HG03460 (cell line): ENCODE data around the gene XAB2.
"Not testable (repeated sequence)": the region's sequence is repeated elsewhere in the genome, so short reads cannot be mapped to it uniquely, and the experiment has no call there.

Source experiments
- ATAC-seq: cut with Tn5 transposase; IDR thresholded peaks from one replicate; pipeline ENCODE4 v1.9.1; 2021; ENCODE audit not compliant: unreplicated experiment

The XAB2 gene

DNA sequence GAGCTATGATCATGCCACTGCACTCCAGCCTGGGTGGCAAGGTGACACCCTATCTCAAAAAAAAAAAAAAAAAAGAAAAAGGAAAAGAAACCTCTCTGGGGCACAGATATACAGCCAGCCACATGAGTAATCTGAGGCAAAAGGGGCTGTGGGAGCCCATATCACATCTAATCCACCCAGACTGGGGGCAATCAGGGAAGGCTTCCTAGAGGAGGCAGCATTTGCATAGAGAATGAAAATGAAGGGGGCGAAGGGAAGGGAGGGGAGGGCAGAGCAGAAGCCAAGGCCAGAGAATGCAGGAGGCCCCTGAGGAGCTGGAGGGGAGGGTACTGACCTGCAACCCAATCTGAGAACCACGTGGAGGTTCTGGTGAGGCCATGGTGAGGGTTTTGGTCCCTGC is 20.8 kb upstream of the XAB2 start:
- ATAC-seq, result no peak

DNA sequence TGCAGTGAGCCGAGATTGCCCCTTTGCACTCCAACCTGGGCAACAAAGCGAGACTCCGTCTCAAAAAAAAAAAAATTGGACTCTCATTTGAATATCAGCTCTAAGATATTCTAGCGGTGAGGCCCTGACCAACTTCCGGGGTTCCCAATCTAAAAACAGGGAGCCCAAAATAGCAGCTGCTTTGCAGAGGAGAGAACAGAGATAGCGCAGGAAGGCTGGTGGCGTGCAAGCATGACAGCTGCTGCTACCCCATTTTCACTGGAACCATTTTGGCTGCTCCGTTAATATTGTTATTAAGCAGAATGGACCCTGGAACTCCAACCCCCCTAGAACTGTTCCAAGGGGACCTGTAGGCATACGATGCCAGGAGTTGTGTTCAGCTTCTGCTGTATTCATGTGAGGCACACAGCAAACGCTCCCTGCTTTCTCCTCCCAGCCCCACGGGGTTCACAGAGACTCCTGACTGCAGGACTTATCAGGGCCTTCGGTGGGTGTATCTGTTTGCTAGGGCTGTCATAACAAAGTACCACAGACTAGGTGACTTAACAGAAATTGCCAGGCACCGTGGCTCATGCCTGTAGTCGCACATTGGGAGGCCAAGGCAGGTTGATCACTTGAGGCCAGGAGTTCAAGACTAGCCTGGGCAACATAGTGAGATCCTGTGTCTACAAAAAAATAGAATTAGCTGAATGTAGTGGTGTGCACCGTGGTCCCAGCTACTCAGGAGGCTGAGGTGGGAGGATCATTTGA is 19.1 kb upstream of the XAB2 start:
- ATAC-seq, result no peak

DNA sequence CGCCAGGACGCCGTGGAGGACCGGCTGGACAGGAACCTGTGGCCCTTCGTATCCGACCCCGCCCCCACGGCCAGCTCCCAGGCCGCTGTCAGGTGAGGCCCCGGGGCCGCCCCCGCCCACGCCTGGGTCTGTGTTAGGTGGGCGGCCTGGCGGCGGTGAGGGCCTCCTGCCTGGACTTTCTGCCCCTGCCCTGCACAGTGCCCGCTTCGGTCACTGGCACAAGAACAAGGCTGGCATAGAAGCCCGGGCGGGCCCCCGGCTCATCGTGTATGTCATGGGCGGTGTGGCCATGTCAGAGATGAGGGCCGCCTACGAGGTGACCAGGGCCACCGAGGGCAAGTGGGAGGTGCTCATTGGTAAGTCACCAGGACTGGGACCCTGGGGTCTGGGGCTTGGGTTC is 17.8 kb upstream of the XAB2 start:
- no peak for ATAC-seq

DNA sequence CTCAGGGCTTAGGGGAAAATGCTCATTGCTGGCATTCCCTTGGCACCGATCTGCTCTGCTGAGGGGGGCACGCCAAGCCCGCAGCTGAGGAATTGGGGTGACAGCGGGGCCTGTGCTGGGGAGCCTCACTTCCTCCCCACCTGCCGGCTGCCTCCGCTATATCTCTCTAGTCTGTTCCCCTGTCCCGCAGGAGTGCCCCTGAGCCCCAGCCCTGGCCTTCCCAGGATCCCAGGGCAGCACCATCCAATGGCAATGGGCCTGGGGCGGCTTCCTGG is 17.0 kb upstream of the XAB2 start:
- ATAC-seq, result no peak

DNA sequence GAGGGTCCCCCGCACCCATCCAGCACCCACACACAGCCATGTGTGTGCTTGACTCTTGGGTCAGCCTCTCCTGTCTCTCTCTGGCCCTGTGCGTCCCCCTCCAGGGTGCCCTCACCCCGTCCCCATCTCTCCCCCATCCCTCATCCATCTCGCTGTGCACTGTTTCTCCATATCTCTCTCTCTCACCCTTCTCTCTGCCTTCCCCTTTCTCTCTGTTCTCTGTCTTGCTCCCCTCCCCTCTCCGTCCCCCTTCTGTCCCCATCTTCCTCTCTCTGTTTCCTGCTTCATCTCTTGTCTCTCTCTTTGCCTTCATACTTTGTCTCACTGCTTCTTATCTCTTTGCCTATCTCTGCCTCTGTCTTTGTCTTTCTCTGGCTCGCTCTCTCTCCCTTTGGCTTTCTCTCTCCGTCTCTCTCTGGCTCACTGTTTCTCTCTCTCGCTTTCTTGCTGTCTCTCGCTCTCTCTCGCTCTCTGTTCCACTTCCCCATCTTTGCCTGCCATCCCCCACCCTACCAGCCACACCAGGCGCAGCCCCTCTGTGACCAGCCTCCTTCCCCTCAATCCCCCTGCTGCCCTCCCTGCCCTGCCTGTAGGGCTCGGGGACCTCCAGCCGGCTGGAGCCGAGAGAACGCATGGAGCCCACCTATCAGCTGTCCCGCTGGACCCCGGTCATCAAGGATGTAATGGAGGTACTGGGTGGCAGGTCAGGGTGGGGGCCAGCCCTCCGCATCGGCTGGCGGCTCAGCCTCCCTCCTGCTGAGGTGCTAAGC is 16.5 kb upstream of the XAB2 start:
- no peak for ATAC-seq

DNA sequence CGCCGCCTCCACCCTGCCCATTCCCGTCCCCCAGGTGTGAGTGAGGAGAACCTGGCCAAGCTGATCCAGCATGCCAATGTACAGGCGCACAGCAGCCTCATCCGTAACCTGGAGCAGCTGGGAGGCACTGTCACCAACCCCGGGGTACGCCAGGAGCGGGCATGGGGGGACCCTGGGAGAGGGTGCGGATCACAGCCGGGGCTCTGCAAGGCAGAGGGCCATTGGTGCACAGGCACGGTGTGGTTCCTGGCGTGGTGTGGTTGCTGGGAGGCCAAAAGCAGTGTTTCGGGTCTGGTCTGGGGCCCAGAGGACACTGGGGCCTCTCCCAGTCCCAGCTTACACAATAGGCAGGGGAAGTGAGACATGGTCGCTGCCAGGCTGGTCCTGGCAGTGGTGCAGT is 15.8 kb upstream of the XAB2 start:
- no peak for ATAC-seq

DNA sequence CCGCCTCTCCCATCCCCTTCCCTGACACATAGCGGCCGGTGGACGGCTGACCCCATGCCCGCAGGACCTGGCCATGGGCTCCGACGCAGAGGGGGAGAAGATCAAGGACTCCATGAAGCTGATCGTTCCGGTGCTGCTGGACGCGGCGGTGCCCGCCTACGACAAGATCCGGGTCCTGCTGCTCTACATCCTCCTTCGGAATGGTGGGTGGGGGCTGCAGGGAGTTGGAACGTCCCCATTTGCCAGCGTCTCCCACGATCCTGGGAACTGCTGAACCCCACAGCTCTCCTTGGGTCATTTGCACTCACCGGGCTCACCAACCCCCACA is 15.2 kb upstream of the XAB2 start:
- no peak for ATAC-seq

DNA sequence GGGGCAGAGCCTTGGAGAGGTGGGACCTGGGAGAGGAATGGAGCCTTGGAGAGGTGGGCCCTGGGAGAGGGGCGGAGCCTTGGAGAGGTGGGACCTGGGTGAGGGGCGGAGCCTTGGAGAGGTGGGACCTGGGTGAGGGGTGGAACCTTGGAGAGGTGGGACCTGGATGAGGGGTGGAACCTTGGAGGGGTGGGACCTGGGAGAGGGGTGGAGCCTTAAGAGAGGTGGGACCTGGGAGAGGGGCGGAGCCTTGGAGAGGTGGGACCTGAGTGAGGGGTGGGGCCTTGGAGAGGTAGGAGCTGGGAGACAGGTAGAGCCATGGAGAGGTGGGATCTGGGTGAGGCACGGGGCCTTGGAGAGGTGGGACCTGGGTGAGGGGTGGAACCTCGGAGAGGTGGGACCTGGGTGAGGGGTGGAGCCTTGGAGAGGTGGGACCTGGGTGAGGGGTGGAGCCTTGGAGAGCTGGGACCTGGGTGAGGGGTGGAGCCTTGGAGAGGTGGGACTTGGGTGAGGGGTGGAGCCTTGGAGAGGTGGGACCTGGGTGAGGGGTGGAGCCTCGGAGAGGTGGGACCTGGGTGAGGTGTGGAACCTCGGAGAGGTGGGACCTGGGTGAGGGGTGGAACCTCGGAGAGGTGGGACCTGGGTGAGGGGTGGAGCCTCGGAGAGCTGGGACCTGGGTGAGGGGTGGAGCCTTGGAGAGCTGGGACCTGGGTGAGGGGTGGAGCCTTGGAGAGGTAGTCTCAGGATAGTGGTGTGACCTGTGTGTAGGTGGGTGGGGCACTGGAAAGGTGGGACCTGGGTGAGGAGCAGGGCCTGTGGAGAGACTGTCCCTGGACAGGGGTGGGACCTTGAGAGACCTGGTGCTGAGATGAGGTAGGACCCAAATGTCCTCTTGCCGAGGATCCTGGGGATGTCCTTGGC is 14.5 kb upstream of the XAB2 start:
- ATAC-seq, result not testable (repeated sequence)

DNA sequence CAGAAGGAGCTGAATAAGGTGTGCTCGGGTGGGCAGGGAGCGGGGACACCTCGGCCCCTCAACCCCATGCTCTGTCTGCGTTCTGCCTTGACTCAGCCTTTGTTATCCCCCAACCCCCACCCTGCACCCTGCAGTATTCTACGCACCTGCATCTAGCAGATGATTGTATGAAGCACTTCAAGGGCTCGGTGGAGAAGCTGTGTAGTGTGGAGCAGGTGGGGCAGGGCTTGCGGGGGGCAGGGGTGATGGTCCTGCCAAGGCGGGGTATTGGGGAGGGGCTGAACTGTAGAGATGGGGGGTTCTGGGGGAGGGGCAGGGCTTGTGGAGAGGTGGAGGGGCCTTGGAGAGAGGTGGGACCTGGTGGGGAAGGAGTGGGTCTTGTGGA is 13.7 kb upstream of the XAB2 start:
- ATAC-seq, result no peak

DNA sequence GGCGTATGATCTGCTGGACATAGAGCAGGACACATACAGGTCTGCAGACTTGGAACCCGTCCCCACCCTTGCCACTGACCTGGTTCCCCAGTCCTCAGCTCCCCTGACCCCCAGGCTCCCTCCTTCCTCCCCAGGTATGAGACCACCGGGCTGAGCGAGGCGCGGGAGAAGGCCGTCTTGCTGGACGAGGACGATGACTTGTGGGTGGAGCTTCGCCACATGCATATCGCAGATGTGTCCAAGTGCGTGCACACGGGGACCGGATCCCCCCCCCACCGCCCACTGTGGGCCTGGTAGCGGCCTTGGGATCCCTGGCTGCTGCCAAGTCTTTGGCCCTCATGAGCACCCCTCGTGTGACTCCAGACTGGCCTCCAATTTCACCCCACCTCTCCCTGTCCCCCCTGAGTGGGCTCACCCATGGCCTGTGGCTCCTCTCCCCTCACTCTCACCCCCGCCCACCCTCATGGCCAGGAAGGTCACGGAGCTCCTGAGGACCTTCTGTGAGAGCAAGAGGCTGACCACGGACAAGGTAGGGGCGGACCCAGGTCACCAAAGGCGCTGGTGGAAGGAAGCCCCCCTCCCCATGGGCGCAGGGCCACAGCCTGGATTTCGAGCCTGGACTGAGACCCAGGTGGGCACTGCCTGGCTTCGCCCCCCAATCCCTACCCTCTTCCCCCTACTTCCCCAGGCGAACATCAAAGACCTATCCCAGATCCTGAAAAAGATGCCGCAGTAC is 13.1 kb upstream of the XAB2 start:
- ATAC-seq, result no peak

DNA sequence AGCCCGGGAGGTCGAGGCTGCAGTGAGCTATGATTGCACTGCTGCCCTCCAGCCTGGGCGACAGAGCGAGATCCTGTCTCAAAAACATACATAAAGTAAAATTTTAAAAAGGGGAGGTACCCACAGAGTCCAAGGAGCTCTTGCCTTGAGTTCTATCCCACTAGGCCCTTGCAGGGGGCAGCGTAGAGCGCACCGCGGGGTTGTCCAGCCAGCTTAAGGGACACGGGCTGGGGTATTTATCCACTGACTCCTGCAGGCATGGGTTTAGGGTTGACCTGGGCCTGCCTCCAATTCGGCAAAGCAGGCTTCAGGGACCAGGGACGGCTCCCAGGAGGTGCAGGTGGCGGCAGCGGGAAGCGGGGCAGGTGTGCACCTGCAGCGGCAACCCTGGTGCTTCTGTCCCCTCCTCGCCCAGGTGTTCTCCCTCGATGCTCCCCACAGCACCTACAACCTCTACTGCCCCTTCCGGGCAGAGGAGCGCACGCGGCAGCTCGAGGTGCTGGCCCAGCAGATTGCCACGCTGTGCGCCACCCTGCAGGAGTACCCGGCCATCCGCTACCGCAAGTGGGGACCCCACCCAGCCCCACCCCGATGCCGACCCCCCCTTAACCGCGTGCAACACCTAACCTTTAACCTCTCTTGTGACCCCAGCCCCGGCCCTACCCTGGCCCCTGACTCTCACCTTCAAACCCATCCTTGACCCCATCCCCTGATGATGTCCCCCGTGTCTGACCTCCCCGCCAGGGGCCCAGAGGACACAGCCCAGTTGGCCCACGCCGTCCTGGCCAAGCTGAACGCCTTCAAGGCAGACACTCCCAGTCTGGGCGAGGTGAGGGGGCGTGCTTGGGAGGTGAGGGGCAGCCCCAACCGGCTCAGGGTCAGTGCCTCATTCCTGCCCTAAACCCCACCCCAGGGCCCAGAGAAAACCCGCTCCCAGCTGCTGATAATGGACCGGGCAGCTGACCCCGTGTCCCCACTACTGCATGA is 12.2 kb upstream of the XAB2 start:
- no peak for ATAC-seq

DNA sequence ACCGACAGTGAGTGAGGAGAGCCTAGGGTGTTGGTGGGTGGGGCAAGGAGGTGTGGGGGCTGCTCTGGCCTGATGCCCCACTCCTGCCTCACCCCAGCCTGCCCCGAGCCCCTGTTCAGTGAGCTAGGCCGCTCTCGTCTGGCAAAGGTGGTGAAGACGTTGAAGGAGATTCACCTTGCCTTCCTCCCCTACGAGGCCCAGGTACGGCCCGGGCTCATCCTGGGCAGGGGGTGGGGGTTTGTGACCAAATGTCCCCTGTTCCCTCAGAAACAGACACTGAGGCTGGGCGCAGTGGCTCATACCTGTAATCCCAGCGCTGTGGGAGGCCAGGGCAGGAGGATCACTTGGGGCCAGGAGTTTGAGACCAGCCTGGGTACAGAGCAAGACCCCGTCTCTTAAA is 11.5 kb upstream of the XAB2 start:
- ATAC-seq, result no peak

DNA sequence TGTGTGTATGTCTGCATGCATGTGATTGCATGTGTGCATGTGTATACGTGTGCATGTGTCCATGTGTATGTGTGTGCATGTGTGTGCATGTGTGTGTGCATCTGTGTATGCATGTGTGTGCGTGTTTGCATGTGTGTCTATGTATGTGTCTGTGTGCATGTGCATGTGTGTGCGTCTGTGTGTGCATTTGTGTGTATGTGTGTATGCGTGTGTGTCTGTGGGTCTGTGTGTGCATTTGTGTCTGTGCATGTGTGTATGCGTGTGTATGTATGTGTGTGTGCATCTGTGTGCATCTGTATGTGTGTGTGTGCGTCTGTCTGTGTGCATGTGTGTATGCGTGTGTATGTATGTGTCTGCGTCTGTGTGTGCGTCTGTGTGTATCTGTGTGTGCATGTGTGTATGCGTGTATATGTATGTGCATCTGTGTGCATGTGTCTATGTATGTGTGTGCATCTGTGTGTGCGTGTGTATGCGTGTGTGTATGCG is 10.6 kb upstream of the XAB2 start:
- no peak for ATAC-seq

DNA sequence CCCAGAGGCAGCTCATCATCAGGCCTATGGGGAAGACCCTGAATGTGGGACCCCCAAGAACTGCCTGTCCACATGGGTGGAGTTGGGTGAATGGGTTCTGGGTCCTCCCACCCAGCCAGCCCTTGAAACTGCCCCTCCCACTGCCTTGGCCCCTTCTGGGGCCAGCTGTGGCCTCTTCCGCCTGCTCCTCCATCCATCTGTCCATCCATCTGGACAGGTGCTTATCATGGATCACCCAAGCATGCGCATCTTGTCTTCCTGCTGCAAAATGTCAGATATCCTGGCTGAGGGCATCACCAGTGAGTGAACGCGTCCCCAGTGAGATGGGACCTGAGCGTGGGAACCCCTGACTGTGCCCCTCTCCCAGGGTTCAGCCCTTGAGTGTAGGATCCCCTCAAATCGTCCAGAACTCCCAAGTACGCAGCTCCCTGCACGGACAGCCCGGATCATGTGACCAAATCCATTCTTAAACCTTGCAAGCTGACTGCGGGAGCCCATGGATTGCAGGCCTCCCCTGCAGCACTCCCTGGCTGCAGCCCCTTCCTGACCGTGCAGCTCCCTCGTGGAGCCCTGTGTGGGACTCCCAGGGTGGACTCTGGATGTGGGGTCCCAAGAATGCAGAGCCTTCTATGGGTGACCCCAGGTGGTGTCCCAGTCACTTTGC is 9.6 kb upstream of the XAB2 start:
- no peak for ATAC-seq

DNA sequence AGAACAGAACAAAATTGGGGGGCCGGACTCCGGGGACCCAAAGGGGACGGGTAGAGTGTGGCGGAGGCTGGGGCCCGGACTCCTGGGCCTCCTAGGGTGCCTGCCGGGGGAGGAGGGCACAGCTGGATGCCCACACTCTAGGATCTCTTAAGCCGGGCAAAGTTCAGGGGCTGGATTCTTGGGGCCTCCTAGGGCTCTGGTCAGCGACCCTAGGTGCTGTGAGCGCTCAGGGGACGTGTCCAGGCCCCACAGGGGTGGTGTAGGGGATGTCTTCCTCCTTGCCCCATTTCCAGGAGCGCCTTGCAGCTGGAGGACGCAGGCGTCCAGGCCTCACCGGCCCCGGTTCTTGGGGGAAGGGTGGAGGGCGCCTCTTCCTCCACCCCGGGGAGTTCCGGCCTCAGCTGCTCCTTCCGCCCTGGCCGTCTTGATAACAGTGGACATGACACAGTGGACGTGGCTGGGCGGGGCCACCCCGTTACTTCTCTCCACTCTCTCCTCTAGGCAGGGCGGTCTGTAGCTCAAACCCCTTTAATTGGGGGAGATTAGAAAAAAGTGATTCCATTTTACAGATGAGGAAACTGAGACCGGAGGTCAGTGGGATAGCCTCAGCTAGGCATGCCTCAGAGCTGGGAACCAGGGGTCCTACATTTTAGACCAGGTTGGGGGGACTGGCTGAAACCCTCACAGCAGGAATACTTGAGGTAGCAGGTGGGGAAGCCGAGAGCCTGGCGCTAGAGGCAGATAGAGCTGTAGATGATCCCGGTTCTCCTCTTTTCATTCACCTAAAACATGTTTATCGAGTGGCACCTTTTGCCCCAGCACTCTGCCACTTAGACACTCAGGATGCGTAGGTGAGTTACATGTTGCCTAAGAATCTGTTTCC is 8.3 kb upstream of the XAB2 start:
- ATAC-seq, result no peak

DNA sequence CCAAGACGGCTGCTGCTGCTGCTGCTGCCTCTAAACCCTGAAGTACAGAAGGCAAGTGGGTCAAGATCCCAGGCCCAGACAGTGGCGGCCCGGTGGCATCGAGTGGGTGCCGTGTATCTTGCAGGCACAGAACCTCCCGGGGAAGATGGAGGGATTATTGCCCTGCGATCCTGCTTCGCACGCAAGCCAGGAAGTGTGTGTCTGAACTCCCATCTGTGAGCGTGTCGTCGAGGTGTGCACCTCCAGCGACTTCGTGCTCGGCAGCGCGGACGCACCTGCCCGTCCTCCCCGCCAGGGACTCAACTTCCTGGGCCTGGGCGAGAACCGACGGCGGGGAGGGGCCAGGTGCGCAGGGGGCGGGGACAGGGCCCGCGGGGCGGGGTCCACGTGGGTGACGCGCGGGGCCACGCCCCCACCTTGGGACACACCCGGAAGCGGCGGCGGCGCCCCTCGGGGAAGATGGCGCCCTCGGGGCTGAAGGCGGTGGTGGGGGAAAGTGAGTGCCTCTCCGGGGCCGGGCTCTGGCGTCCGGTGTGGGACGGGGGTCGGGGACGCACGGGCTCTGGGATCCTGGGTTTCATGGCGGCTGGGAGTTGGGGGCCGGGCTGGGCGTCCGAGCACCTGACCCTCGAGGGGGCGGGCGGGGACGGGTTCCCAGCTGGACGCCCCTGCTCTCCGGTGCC is 7.5 kb upstream of the XAB2 start, which contains the start of gene STXBP2:
Gene STXBP2 (plus strand): TSS at position 420 of the 683 bp plus-strand sequence. CDS start 40 bp downstream, at position 460.
- ATAC-seq, result peak; percentile 56

DNA sequence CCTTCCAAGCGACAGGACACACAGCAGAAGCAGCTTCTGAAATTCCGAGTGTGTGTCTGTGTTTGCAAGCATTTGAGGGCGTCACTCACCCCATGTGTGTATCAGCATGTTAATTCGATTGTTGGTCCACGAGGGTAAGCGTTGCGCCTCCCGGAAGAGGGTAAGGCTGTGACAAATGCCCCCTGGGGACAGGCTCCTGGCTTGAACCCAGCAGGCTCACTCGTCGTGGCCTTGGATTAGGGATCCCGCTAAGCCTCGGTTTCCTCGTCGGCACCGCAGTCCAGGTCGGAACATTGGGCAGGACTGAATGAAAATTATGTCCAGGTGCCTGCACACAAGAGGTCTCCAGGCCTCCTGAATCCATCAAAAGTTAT is 7.0 kb upstream of the XAB2 start:
- ATAC-seq, result no peak

DNA sequence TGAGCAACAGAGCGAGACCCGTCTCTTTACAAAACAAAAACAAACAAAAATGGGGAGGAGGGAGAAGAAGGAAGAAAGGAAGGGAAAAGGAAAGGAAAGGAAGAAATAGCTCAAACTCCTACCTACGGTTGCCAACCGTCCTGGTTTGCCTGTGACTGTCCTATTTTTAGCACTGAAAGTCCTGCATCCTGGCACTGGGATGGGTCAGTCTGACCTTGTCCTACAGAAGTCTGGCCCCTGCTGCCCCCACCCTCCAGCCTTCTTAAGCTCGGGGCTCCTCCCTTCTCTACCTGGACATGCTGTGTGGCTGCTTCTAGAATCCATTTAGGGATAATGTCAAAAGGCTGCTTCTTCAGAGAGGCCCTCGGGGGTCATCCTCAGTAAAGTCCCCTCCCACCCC is 6.3 kb upstream of the XAB2 start:
- ATAC-seq, result no peak
